Esophagus squamous epithelium (tissue), 5 donors: ENCODE measurements around the gene MCU. TPM values are rescaled to one million over a fixed set of nuclear protein-coding genes. Genes with fewer than 3 reads are reported as not detected.
A peak's percentile ranks its signal among the peaks of the same experiment; 100 is the strongest.

Source experiments
- DNase-seq: peaks from one replicate; lab custom pipeline; 2025; lab: John Stamatoyannopoulos, UW
- H3K27ac ChIP-seq, 4 donors: fragments of 200-600 bp; sonication (generic); one replicate each; pipeline ENCODE4 v1.5.1; 2016 to 2019; ENCODE audit warnings: mild to moderate bottlenecking in 1 of 4
- H3K27me3 ChIP-seq, 4 donors: fragments of 200-600 bp; sonication (generic); 1 replicate in 3 of 4; 2 replicates in 1 of 4; pipeline versions ENCODE4 v1.5.1 to v1.6.0; 2017 to 2021; ENCODE audit warnings: antibody characterized with exemption in 1 of 4
- H3K36me3 ChIP-seq, 3 donors: fragments of 200-600 bp; sonication (generic); one replicate each; pipeline ENCODE4 v1.5.1; 2016 to 2019
- H3K4me1 ChIP-seq, 3 donors: fragments of 200-600 bp; sonication (generic); one replicate each; pipeline ENCODE4 v1.5.1; 2017 to 2019
- H3K4me3 ChIP-seq, 4 donors: fragments of 200-600 bp; sonication (generic); 1 replicate in 3 of 4; 2 replicates in 1 of 4; pipeline ENCODE4 v1.5.1; 2016 to 2019; ENCODE audit warnings: mild to moderate bottlenecking in 2 of 4, moderate library complexity in 1 of 4
- H3K9me3 ChIP-seq, 3 donors: fragments of 200-600 bp; sonication (generic); one replicate each; pipeline ENCODE4 v1.5.1; 2016 to 2019
- POLR2A ChIP-seq, 4 donors: fragments of 450-650 bp; IDR thresholded peaks; one replicate each; pipeline ENCODE4 v1.6.1; 2017; ENCODE audit warnings: antibody characterized with exemption in 4 of 4, mild to moderate bottlenecking in 4 of 4, moderate library complexity in 3 of 4
- WGBS, 2 donors: methylation state at CpG; one replicate each; pipeline ENCODE4 v1.1.5; 2018; 5-methylcytosine and 5-hydroxymethylcytosine counted together
- intact Hi-C: fragments of 100-400 bp; cut with DNase I; formaldehyde crosslinking; loops from one replicate; pipeline ENCODE4 v1.15.0; 2022
- total RNA-seq, 4 donors: library from RNA; depleted of rRNA; stranded (reverse); fragments of >200 nt; gene quantifications; one replicate each; pipeline ENCODE4 v1.1.0, GENCODE V29; 2016
- TF ChIP-seq, protein P1 (sequence below), 6 experiments: fragments of 450-650 bp in 4 of 6; fragments of 200-600 bp in 2 of 6; sonication (generic) in 2 of 6; IDR thresholded peaks; one replicate each; pipeline ENCODE4 v1.5.1; 2016 to 2019; ENCODE audit warnings: antibody characterized with exemption in 6 of 6, mild to moderate bottlenecking in 4 of 6, moderate library complexity in 4 of 6
- donor health status: DM: yes; HTN: yes; CAD: no.

MCU gene
- total RNA-seq, 4 donors from 2014 or later = 19.9 to 30.0 (median 23.4) TPM

GRCh38 chr10:72855790-72856189 is 163.8 kb downstream of the MCU start:
- peaks cover 0 to 12% (median 0%) of the 10 kb centered on the region in 3 donors for H3K36me3 ChIP-seq
- intact Hi-C loops = no loop called here
- no peaks in the 10 kb centered on the region for H3K4me1 ChIP-seq
- H3K27me3 ChIP-seq = no peaks in the 10 kb centered on the region
- DNase-seq = no peak
- H3K27ac ChIP-seq = peak overlapping the region in 1 of 4 donors; percentile 5
- TF ChIP-seq POLR2A (IDR thresholded peaks at IDR 0.05) = no peak
- TF ChIP-seq, protein P1, sequence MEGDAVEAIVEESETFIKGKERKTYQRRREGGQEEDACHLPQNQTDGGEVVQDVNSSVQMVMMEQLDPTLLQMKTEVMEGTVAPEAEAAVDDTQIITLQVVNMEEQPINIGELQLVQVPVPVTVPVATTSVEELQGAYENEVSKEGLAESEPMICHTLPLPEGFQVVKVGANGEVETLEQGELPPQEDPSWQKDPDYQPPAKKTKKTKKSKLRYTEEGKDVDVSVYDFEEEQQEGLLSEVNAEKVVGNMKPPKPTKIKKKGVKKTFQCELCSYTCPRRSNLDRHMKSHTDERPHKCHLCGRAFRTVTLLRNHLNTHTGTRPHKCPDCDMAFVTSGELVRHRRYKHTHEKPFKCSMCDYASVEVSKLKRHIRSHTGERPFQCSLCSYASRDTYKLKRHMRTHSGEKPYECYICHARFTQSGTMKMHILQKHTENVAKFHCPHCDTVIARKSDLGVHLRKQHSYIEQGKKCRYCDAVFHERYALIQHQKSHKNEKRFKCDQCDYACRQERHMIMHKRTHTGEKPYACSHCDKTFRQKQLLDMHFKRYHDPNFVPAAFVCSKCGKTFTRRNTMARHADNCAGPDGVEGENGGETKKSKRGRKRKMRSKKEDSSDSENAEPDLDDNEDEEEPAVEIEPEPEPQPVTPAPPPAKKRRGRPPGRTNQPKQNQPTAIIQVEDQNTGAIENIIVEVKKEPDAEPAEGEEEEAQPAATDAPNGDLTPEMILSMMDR (IDR thresholded peaks at IDR 0.05) = no peak
- H3K4me3 ChIP-seq = no peak overlapping the region
- WGBS, 2 donors = 57 to 65% methylated on average over 2 of the region's 2 CpGs
- no peaks in the 10 kb centered on the region for H3K9me3 ChIP-seq

DNA sequence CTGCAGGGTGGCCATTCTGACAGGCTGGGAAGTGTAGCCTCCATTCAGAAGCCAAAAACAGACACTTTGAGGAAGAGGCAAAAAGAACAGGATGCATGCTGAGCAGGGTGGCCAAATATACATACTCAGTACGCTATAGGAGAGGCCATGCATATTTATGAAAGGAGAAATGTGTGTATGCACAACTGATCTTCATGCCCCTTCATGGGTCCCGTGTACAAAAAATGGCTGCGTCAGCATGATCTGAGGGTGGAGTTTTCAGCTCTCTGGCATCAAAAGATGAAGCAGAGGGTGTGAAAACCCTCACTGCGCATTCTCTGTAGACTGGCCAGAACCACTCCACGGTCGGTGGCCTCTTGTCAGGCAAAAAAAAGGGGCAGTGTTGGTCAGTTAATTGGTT is 166.1 kb downstream of the MCU start:
- Histone ChIP-seq H3K27me3 (no peaks in the 10 kb centered on the region), H3K4me1 (no peaks in the 10 kb centered on the region), H3K4me3 (no peak overlapping the region), H3K27ac (no peak overlapping the region), H3K9me3 (no peaks in the 10 kb centered on the region), H3K36me3 (peaks cover 0 to 33% (median 0%) of the 10 kb centered on the region in 3 donors)
- no peak for TF ChIP-seq POLR2A (IDR thresholded peaks at IDR 0.05)
- TF ChIP-seq, protein P1 (IDR thresholded peaks at IDR 0.05) = no peak
- no peak for DNase-seq
- 93 to 94% methylated on average over 6 of the region's 6 CpGs for WGBS, 2 donors
- intact Hi-C loops = no loop called here

DNA sequence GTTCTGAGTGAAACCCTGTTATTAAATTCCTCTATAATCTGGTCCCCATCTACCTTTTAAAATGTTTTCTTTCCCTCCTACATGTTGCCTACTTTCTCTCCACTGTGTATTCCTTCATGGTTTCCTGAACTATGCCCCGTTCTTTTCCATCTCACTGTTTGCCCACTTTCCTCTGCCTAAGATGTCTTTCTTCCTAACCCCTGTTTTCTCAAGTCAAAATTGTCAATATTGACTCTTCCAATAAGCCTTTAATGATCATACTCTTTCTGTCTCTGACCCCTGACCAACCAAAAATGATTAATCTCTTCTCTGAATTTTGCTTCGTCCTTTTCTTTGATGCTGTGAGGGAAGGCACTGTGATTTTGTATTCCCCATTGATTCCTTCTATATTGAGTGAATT is 171.0 kb downstream of the MCU start:
- peaks cover 0 to 49% (median 0%) of the 10 kb centered on the region in 3 donors for H3K36me3 ChIP-seq
- H3K4me3 ChIP-seq = no peak overlapping the region
- H3K27me3 ChIP-seq = no peaks in the 10 kb centered on the region
- no peak for DNase-seq
- H3K27ac ChIP-seq = no peak overlapping the region
- TF ChIP-seq POLR2A (IDR thresholded peaks at IDR 0.05) = no peak
- TF ChIP-seq, protein P1 (IDR thresholded peaks at IDR 0.05) = no peak
- H3K9me3 ChIP-seq = no peaks in the 10 kb centered on the region
- 81 to 92% methylated on average over 2 of the region's 2 CpGs for WGBS, 2 donors
- intact Hi-C loops = no loop called here
- H3K4me1 ChIP-seq = no peaks in the 10 kb centered on the region

DNA sequence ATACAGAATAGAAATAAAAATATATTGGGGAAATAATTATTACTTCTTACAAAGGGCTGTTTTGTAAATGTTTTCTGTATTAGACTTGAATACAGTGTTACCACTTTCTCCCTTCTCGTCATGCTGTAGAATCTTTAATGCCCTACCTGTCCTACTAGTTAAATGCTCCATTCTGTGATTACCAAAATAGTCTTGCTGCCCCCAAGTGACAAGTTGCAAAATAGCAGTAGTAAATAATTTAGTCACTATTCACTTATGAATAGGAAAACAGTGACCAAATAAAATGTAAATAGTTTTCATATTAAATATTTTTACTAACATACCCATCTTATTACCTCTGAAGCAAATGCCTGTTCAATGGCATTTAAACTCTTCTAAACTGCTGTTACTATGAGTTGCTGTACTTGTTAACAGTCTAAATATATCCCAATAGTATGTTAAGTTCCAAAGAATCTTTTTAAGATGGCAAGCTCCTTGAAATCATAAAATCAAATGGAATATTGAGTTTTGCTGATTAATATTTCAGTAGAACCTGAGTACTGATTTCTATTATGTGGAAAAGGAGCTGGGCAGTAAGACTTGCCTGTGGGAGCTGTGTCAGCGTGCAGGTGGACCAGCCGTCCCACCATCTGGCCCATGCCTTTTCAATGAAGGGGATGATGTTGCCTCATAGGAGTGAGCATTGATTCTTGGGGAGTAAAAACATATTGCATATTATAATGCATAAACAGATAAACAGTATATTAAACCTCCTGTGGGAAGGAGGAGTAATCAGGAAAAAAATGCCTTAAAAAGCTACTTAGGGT is 183.5 kb downstream of the MCU start:
- WGBS, 2 donors = 69% methylated on average over 3 of the region's 3 CpGs
- intact Hi-C loops = no loop called here
- no peak for DNase-seq
- Histone ChIP-seq H3K9me3 (no peaks in the 10 kb centered on the region), H3K36me3 (peaks cover 0 to 42% (median 5%) of the 10 kb centered on the region in 3 donors), H3K27ac (no peak overlapping the region), H3K4me1 (no peaks in the 10 kb centered on the region), H3K27me3 (no peaks in the 10 kb centered on the region), H3K4me3 (no peak overlapping the region)
- TF ChIP-seq, protein P1 (IDR thresholded peaks at IDR 0.05) = peak in 4 of 6 experiments; percentile 31 to 62 (median 42)
- TF ChIP-seq POLR2A (IDR thresholded peaks at IDR 0.05) = no peak

DNA sequence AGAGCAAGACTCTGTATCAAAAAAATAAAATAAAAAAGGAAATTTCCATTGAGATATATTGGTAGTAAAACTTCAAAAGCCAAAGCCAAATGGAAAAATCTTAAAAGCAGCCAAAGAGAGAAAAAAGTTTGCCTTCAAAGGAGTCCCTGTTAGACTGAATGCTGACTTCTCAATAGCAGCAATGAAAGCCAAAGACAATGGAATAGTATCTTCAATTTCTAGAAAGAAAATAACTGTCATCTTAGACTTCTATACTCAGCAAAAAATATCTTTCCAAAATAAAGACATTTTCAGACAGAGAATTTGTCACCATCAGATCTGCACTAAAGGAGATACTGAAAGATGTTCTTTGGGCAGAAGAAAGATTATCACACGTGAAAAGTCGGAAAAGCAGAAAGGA is 187.3 kb downstream of the MCU start:
- WGBS, 2 donors = 93 to 100% methylated on average over 2 of the region's 2 CpGs
- Histone ChIP-seq H3K9me3 (no peaks in the 10 kb centered on the region), H3K36me3 (peaks cover 0 to 28% (median 0%) of the 10 kb centered on the region in 3 donors), H3K27me3 (no peaks in the 10 kb centered on the region), H3K4me1 (no peaks in the 10 kb centered on the region), H3K27ac (no peak overlapping the region), H3K4me3 (no peak overlapping the region)
- intact Hi-C loops = no loop called here
- TF ChIP-seq, protein P1 (IDR thresholded peaks at IDR 0.05) = no peak
- no peak for TF ChIP-seq POLR2A (IDR thresholded peaks at IDR 0.05)
- DNase-seq = no peak
